ENCODE measurements around the gene AOC3.
"Not testable (repeated sequence)": the region's sequence is repeated elsewhere in the genome, so short reads cannot be mapped to it uniquely, and the experiment has no call there.

The AOC3 gene

DNA sequence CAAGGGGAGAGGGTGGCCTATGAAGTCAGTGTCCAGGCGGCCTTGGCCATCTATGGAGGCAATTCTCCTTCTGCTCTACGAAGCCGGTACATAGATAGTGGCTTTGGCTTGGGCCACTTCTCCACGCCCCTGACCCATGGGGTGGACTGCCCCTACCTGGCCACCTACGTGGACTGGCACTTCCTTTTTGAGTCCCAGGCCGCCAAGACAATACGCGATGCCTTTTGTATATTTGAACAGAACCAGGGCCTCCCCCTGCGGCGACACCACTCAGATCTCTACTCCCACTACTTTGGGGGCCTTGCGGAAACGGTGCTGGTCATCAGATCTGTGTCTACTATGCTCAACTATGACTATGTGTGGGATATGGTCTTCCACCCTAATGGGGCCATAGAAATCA, 17.3 kb downstream of the AOC3 start:
- DNase-seq, result no peak

DNA sequence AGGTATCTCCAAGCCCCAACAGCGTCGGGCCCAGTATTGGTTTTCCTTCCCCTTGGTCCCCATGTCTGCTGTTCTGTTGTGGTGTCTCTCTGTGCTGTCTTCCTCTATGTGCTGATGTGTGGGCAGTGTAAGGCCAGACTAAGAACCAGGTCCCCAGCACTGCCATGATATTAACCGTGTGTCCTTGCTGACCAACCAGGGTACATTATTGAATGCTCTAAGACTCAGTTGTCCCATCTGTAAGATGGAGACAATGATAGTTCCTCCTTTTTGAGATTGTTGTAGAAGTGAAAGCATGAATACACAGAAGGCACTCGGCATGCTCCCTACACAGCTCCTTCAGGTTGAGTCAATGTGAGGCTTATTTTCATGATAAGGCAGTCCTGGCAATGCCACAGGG, 20.6 kb downstream of the AOC3 start:
- no peak for DNase-seq

DNA sequence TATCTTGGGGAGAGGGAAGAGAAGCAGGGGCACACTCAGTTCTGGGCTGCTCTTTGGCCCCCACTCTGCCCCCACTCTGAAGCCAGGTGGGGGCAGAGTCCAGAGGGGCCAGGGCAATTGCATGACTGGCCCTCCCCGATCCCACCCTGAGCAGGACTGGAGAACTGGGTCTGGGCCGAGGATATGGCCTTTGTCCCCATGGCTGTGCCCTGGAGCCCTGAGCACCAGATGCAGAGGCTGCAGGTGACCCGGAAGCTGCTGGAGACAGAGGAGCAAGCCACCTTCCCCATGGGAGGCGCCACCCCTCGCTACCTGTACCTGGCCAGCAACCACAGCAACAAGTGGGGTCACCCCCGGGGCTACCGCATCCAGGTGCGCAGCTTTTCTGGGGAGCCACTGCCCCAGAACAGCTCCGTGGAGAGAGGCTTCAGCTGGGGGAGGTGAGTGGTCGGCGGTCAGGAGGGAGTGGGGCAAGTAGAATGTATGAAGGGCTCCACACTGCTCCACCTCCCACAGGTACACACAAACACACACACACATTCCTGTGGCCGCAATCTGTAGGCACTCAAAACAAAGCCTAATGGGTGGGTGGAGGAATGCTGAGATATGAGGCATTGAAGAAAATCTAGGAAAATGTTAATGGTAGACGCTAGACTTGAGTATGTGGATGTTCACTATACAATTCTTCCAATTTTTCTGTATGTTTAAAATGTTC, 21.4 kb downstream of the AOC3 start:
- no peak for DNase-seq

DNA sequence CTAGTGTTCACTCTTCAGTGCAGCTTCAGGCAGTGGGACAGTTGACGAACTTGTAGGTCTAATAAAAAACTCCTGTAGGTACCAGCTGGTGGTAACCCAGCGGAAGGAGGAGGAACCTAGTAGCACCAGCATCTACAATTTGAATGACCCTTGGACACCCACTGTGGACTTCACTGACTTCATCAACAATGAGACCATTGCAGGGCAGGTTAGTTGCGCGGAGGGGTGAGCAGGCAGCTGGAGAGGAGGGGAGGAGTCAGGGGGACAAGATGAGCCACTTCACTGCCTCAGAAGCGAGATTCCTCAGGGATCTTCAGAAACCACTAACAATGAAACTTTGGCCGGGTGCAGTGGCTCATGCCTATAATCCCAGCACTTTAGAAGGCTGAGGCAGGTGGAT, 22.3 kb downstream of the AOC3 start:
- no peak for DNase-seq

DNA sequence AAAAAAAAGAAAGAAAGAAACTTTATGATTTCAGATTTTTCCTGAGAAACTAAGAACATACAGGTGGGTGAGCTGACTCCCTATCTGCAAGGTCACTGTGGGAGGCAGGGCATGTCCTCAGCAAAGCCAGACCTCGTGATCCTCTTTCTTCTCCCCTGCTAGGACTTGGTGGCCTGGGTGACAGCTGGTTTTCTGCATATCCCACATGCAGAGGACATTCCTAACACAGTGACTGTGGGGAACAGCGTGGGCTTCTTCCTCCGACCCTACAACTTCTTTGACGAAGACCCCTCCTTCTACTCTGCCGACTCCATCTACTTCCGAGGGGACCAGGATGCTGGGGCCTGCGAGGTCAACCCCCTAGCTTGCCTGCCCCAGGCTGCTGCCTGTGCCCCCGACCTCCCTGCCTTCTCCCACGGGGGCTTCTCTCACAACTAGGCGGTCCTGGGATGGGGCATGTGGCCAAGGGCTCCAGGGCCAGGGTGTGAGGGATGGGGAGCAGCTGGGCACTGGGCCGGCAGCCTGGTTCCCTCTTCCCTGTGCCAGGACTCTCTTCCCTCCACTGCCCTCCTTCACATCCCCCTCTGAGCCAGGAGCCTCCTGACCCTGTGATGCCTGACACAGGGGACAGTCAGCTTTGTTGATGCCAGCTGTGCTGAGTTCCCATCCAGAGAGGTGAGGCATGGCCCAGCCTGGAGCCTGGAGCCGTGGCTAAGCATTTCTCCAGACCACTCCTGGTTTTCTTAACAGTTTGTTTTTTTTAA, 23.1 kb downstream of the AOC3 start:
- not testable (repeated sequence) for DNase-seq

DNA sequence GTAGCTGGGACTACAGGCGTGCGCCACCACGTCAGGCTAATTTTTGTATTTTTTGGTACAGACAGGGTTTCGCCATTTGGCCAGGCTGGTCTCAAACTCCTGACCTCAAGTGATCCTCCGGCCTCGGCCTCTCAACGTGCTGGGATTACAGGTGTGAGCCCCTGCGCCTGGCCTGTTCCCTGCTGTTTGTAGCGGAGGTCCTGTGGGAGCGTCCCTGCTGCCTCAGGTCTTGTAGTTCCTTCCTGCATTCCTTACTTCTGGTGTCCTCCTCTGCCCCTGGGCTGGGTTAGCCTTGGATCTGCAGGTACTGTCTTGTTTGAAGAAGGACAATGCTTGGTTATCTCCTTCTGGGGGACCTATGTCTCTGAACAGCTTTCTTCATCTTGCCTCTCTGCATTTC, 26.0 kb downstream of the AOC3 start:
- no peak for DNase-seq

DNA sequence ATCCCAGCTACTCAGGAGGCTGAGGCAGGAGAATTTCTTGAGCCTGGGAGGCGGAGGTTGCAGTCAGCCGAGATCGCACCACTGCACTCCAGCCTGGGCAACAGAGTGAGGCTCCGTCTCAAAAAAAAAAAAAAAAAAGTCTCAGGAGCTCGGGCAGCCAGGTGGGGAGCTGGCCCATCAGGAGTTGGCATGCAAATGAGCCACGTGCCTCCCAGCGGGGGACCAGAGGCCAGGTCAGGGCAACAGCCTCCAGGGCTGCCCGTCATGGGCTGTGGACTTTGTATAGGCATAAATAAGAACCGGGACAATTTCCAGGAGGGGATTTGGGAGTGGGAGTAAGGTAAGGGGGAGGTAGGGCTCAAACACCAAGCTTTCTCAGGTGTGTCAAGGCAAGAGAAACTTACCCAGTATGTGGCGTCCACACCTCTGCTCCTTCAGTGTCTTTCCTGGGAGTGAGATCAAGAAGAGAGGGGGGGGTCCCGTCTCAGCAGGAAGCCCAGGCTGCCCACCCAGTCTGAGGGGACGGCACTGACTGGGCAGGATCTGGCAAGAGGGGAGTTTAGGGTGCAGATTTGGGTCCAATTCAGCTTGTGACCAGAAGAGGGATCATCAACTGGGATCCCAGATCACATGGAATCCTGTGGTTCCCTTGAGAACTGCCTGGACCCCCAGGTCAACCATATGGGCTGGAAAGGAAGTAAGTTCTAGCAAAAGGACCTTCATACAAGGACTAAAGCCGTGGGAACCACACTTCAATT, 27.3 kb downstream of the AOC3 start:
- DNase-seq, result no peak

DNA sequence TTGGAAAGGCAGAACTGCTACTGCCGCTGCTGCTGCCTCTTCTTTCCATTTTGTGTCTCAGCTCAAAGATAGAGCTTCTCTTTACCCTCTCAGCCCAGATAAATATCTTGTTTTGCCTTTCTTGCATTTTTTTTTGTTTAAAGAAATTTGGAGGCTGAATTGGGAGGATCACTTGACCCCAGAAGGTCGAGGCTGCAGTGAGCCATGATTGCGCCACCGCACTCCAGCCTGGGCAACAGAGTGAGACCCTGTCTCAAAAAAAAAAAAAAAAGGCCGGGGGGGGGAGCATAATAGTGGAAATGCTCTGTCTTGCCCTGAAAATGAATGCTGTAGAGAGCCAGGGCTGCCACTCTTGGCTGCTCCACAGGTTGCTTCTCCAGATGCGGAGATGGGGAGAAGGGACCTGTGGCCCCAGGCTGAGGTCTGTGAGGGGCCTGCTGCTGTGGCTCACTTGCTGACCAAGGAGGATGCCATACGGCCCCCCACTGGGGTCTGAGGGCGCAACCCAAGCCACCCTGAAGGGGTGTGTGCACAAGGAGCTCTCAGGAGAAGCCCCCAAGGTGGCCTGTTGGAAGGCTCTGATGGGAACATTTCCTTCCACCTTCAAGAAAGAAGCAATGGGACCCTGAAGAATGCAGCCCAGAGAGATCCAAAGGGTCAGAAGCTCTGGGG, 28.1 kb downstream of the AOC3 start:
- no peak for DNase-seq

DNA sequence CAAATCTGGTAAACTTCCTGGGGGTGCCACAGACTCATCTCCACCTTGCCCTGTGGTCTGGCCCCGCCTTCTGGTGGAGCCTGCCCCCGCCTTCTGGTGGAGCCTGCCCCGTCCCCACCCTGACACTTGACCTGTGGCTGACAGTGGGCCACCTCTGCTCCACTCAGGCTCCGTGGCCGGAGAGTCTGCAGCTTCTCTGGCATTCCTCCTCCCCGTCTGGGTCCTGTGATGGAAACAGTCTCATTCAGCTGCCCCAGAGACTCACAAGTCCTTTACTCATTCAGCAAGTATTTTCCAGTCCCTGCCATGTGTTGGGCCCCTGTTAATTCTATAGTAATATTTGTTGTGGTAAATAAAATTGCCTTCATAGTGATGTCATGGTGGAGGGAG, 28.6 kb downstream of the AOC3 start:
- DNase-seq, result no peak

DNA sequence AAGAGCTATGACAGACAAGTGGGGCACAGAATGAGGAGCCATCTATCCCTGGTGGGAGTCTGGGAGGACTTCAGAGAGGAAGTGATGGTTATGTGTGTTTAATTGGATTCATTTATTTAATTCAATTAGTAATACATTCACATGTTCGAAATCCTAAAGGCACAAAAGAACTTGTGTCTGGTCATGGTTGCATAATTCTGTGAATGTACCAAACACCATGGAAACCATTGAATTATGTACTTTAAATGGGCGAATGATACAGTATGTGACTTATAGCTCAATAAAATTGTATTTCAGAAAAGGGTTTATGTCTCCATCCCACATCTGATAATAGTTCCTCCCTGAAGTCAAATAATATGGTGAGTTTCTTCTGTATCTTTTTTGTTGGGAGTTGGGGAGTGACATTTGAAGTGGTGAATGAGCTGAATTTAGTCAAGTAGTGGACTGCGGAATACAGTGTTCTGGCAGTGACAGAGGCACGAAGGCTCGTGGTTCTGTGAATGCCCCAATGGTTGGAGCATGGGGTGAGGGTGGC, 29.8 kb downstream of the AOC3 start:
- no peak for DNase-seq

DNA sequence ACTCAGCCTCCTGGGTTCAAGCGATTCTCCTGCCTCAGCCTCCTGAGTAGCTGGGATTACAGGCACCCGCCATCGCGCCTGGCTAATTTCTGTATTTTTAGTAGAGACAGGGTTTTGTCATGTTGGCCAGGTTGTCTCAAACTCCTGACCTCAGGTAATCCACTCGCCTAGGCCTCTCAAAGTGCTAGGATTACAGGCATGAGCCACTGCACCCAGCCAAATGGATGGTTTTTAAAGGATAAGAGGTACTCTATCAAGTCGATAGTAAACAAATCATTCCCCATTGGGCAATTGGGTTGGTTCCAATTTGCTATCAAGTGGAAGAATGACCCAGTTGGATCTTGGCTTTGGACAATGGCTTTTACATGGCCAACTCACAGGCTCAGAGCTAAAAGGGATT, 30.7 kb downstream of the AOC3 start:
- not testable (repeated sequence) for DNase-seq

DNA sequence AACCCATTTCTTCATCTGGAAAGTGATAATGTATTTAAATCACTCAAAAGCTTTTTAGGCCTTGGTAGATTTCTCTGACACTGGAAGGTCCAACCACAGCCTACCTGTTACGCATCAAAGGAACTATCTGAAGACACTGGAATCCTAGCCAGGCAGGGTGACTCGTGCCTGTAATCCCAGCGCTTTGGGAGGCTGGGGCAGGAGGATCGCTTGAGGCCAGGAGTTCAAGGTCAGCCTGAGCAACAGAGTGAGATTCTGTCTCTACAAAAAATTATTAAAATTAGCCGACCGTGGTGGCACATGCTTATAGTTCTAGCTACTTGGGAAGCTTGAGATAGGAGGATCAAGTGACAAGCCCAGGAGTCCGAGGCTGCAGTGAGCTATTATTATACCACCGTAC, 31.2 kb downstream of the AOC3 start:
- no peak for DNase-seq

DNA sequence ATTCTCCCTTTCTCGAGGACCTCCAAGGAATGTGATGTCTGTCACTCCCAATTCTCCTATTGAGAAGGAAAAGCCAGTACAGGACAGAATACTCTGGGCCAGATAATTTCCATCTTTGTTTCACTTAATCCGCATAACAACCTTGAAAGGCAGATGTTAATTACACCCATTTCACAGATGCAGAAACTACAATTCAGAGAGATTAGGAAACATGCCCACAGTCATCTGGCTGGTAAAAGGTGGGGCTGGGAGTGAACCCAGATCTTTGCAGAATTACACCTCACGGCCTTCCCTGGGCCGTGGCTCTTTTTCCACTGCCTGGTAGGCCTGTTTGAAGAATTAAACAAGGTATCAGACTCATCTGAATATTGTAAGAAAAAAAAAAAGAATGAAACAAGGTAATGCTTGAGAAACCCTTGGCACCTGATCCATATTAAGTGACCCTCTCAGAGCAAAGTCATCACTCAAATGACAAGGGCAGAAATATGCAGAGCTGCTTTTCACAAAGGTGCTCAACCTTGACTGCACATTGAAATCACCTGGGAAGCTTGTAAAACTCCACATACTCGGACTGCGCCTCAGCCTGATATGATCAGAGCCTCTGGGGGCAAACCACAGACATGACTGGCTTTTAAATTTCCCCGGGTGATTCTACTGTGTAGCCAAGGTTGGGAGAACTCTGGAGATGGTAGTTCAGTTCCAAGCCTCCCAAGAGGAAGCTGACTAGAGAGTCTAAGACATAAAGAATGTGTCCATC, 33.0 kb downstream of the AOC3 start:
- DNase-seq, result no peak

DNA sequence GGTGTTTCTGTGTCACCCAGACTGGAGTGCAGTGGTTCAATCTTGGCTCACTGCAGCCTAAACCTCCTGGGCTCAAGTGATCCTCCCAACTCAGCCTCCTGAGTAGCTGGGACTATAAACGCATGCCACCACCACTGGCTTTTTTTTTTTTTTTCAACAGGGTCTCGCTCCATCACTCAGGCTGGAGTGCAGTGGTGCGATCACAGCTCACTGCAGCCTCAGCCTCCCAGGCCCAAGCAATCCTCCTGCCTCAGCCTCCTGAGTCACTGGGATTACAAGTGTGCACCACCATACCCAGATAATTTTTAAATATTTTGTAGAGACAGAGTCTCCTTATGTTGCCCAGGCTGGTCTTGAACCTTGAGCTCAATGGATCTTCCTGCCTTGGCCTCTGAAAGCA, 34.8 kb downstream of the AOC3 start:
- DNase-seq, result not testable (repeated sequence)

DNA sequence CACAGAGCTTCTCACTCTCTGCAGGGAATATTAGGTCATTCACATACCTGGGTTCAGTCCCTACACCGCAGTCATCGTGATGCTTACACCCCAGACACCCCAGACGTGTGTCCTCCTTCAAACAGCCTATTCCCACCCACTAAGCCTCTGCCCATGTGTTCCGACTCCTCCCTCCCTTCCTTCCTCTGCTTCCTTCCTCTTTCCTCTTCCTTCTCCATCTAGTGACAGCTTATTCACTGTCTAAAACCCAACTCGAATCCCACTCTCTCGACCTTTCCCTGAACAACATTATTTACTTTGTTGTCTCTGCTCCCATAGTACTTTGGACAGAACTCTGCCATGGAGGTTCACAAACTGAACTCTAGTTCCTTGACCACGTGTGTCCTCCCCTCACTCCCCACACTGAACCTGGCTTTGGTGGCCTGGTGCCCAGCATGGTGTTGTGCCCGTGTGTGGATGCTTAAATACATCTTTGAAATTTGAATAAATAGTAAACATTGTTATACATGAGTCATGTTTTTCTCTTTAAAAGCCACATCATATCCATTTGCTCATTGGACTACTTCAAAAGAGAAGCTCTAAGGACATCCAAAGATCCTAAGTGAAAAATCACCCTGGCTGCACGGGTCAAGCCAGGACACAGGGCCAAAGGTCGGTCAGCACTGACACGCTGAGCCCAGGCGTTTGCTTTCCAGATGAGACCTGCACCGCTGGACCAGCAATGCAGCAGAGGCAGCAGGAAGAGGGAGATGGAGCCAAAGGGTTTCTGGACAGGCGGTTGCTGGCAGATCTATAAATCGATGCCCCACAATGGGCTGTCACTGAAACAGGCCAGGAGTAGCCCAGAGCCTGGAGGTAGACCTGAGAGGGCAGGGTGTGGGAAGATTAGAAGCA, 35.5 kb downstream of the AOC3 start:
- no peak for DNase-seq

DNA sequence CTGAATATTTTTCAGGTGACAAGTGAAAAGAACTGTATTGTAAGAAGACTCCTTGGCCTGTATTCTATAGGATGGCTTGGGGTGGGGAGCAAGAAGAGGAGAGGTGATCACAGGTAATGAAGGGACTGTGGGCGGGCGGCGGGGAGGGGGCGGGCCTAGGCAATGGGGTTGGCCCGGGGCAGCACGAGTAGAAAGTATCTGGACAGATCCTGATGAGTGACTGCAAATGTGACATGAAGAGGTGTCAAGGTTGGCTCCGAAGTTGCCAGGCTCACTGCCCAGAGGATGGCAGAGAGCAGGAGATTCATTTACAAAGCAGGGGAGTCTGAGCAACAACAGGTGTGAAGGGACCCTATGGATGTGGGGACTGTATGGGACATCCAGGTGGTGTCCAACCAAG, 38.8 kb downstream of the AOC3 start:
- no peak for DNase-seq

DNA sequence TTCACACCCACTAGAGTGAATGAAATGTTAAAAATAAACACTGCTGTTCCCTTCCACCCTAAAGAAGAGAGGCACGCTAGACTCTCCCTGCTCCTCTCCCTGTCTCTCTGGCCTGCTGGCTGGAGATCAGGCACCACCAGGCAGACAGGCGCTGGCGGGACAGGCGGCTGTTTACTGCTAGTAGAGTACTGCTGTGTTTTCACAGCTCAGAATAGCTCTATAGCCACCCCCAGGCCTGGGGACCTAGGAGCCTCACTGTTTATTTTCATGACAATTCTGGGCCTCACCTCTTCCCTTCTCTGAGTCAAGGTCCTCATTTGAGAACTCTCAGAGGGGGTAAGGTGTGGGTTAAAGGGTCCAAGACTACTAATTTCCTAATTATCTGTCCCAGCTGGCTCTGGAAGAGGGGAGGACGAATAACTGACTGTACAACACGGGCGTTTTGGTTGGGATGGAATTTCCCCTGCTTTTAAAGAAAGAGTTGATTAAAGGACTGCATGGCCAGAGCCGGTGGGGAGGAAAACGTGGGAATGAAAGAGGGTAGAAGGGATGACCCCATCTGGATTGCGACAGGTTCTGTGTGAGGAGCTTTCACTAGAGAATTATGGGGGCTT, 40.6 kb downstream of the AOC3 start:
- no peak for DNase-seq

DNA sequence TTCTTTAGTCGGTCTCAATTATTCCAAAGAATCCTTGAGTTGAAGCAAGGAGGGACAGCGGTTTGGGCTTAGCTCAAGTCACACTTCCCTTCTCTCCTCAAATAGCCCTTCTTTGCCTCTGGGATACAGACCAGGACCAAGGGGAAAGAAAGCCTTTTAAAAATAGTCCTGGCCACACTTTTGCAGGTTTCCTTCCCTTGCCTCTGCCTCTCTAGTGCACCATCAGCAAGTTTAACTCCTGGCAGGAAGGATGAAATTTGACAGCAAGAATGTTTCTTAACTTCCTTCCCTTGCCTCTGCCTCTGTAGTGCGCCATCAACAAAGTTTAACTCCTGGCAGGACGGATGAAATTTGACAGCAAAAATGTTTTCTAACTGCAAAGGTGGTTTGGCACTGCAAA, 42.4 kb downstream of the AOC3 start:
- no peak for DNase-seq

DNA sequence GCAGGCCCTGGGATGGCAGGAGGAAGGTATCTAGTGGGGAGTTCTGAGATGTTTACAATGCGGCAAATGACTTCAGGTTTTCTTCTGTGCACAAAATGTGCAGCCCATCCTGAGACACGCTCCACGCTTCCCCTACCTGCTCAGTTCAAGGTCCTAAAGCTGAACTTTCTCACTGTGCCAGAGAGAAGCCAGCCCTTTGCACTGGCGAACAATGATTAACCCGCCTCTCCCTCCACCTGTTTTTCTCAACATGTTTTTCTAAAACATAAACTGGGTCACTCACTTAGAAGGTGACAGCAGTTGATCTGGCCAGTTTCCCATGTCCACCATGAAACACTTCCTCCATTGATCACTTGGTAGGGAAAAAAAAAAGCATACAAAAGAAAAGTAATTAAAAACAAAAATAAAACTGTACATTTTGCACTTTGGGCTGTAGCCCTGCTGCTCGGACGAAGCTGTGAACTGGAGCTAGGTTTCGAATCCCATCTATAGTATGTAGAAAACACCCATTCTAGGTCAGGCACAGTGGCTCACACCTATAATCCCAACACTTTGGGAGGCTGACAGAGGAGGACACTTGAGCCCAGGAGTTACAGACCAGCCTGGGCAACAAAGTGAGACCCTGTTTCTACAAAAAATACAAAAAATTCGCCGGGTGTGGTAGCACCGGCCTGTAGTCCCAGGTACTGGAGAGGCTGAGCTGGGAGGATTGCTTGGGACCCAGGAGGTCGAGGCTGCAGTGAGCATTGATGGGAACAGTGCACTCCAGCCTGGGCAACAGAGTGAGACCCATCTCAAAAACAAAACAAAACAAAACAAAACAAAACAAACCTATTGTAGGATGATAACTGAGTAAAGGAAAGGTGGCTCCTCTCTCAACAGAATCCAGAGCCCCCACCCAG, 43.5 kb downstream of the AOC3 start:
- no peak for DNase-seq

DNA sequence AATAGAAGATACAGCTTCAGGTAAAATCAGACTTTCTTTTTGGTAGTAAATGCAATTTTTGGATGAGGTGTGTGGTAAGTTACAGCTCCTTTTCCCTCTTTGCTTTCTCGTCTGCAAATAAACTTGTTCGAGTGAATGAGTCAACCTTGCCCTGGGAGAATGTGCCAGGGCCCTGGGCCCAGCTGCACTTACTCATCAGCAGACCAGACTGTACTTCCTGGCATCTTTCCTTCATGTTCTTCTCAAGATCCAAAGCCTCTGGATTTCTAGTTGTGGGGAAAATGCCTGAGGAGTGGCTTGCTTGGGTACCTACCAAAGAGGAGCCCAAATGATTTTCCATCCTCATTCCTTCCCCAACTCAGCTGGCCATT, 44.2 kb downstream of the AOC3 start:
- no peak for DNase-seq
